ENCODE results near the gene THRAP3. TPM values are rescaled to one million over a fixed set of nuclear protein-coding genes. Genes with fewer than 3 reads are reported as not detected.

The THRAP3 gene
- total and polyA plus RNA-seq, 5 donors: 32.6 to 85.5 (median 75.5) TPM

GRCh38 chr1:36320767-36321118 lies 96.5 kb downstream of the THRAP3 start:
- intact Hi-C loops (cut with DNase I): no loop called here
- no peak for ATAC-seq
- WGBS: 30% methylated on average over 23 of the region's 23 CpGs

GRCh38 chr1:36321119-36321951 lies 97.1 kb downstream of the THRAP3 start:
- DNase-seq (peak; percentile 83 to 93 (median 93)), ATAC-seq (peak; percentile 52 to 61)
- Histone ChIP-seq H3K4me3 (ENCODE audit: low read length) (peak overlapping the region; percentile 18), H3K27ac (ENCODE audit: low read length) (peak overlapping the region; percentile 24), H3K9me3 (ENCODE audit: control insufficient read depth, low read length) (no peaks in the 10 kb centered on the region), H3K4me1 (ENCODE audit: control insufficient read depth, insufficient read depth, low read length) (peaks cover 2% of the 10 kb centered on the region), H3K27me3 (ENCODE audit: control insufficient read depth, insufficient read depth) (no peaks in the 10 kb centered on the region)
- WGBS: 21% methylated on average over 59 of the region's 59 CpGs
- intact Hi-C loops (cut with DNase I): no loop called here

More at GRCh38 chr1:36320767-36321118, 96.5 kb downstream of the THRAP3 start:
- no peak overlapping the region for H3K27ac ChIP-seq (ENCODE audit: low read length)
- DNase-seq: no peak
- H3K4me1 ChIP-seq (ENCODE audit: control insufficient read depth, insufficient read depth, low read length): peaks cover 2% of the 10 kb centered on the region
- H3K4me3 ChIP-seq (ENCODE audit: low read length): peak overlapping the region; percentile 18
- no peaks in the 10 kb centered on the region for H3K27me3 ChIP-seq (ENCODE audit: control insufficient read depth, insufficient read depth)
- no peaks in the 10 kb centered on the region for H3K9me3 ChIP-seq (ENCODE audit: control insufficient read depth, low read length)

GRCh38 chr1:36322041-36322785 lies 98.0 kb downstream of the THRAP3 start:
- Histone ChIP-seq H3K4me3 (ENCODE audit: low read length) (peak overlapping the region; percentile 94), H3K9me3 (ENCODE audit: control insufficient read depth, low read length) (no peaks in the 10 kb centered on the region), H3K4me1 (ENCODE audit: control insufficient read depth, insufficient read depth, low read length) (peaks cover 2% of the 10 kb centered on the region), H3K27me3 (ENCODE audit: control insufficient read depth, insufficient read depth) (no peaks in the 10 kb centered on the region), H3K27ac (ENCODE audit: low read length) (peak overlapping the region; percentile 34)
- intact Hi-C loops (cut with DNase I): no loop called here
- ATAC-seq (peak; percentile 0 to 4), DNase-seq (peak; percentile 39 to 78 (median 73))
- WGBS: 44% methylated on average over 67 of the region's 67 CpGs

GRCh38 chr1:36322786-36323635 lies 98.8 kb downstream of the THRAP3 start:
- Histone ChIP-seq H3K4me3 (ENCODE audit: low read length) (peak overlapping the region; percentile 94), H3K27me3 (ENCODE audit: control insufficient read depth, insufficient read depth) (no peaks in the 10 kb centered on the region), H3K27ac (ENCODE audit: low read length) (peak overlapping the region; percentile 80), H3K4me1 (ENCODE audit: control insufficient read depth, insufficient read depth, low read length) (peaks cover 2% of the 10 kb centered on the region), H3K9me3 (ENCODE audit: control insufficient read depth, low read length) (no peaks in the 10 kb centered on the region)
- ATAC-seq (peak; percentile 30 to 41), DNase-seq (peak; percentile 66 to 87 (median 85))
- intact Hi-C loops (cut with DNase I): no loop called here
- 4% methylated on average over 83 of the region's 83 CpGs for WGBS

- Histone ChIP-seq H3K9me3 (ENCODE audit: control insufficient read depth, low read length) (no peaks in the 10 kb centered on the region), H3K4me3 (ENCODE audit: low read length) (peak within 1 kb of the TSS; percentile 94), H3K27ac (ENCODE audit: low read length) (peak within 1 kb of the TSS; percentile 80), H3K4me1 (ENCODE audit: control insufficient read depth, insufficient read depth, low read length) (peaks cover 5% of the 10 kb centered on the region), H3K27me3 (ENCODE audit: control insufficient read depth, insufficient read depth) (no peaks in the 10 kb centered on the region)
- DNase-seq: peak; percentile 86 to 96 (median 95)
- intact Hi-C loops (cut with DNase I): no loop called here
- 2% methylated on average over 34 of the region's 36 CpGs for WGBS
- ATAC-seq: peak; percentile 75 to 79
Measured at GRCh38 chr1:36323636-36324352, 99.6 kb downstream of the THRAP3 start, which contains the start of gene EVA1B. EVA1B (minus strand) TSS chr1:36323645; CDS start chr1:36323037, 608 bp downstream.

GRCh38 chr1:36324353-36324703 lies 100.1 kb downstream of the THRAP3 start:
- H3K4me3 ChIP-seq (ENCODE audit: low read length): no peak overlapping the region
- WGBS: 15% methylated on average over 9 of the region's 9 CpGs
- no peaks in the 10 kb centered on the region for H3K27me3 ChIP-seq (ENCODE audit: control insufficient read depth, insufficient read depth)
- no peaks in the 10 kb centered on the region for H3K9me3 ChIP-seq (ENCODE audit: control insufficient read depth, low read length)
- H3K4me1 ChIP-seq (ENCODE audit: control insufficient read depth, insufficient read depth, low read length): peaks cover 7% of the 10 kb centered on the region
- intact Hi-C loops (cut with DNase I): no loop called here
- peak overlapping the region; percentile 7 for H3K27ac ChIP-seq (ENCODE audit: low read length)
- ATAC-seq: no peak
- peak in 1 of 3 donors; percentile 66 for DNase-seq

GRCh38 chr1:36326499-36326898 lies 102.3 kb downstream of the THRAP3 start:
- H3K27me3 ChIP-seq (ENCODE audit: control insufficient read depth, insufficient read depth): no peaks in the 10 kb centered on the region
- intact Hi-C loops (cut with DNase I): no loop called here
- H3K9me3 ChIP-seq (ENCODE audit: control insufficient read depth, low read length): no peaks in the 10 kb centered on the region
- H3K4me1 ChIP-seq (ENCODE audit: control insufficient read depth, insufficient read depth, low read length): peaks cover 10% of the 10 kb centered on the region
- DNase-seq (peak in 1 of 3 donors; percentile 67), ATAC-seq (no peak)
- 67% methylated on average over 6 of the region's 6 CpGs for WGBS
- no peak overlapping the region for H3K4me3 ChIP-seq (ENCODE audit: low read length)
- H3K27ac ChIP-seq (ENCODE audit: low read length): no peak overlapping the region

- Histone ChIP-seq H3K4me3 (ENCODE audit: low read length) (no peak overlapping the region), H3K4me1 (ENCODE audit: control insufficient read depth, insufficient read depth, low read length) (peaks cover 7% of the 10 kb centered on the region), H3K9me3 (ENCODE audit: control insufficient read depth, low read length) (no peaks in the 10 kb centered on the region), H3K27me3 (ENCODE audit: control insufficient read depth, insufficient read depth) (no peaks in the 10 kb centered on the region), H3K27ac (ENCODE audit: low read length) (no peak overlapping the region)
- intact Hi-C loops (cut with DNase I): no loop called here
- WGBS: 90% methylated on average over 9 of the region's 9 CpGs
- no peak for ATAC-seq
- DNase-seq: peak in 1 of 3 donors; percentile 40
Measured at GRCh38 chr1:36327421-36328087, 103.3 kb downstream of the THRAP3 start.

- Histone ChIP-seq H3K4me1 (ENCODE audit: control insufficient read depth, insufficient read depth, low read length) (peaks cover 7% of the 10 kb centered on the region), H3K27ac (ENCODE audit: low read length) (no peak overlapping the region), H3K9me3 (ENCODE audit: control insufficient read depth, low read length) (no peaks in the 10 kb centered on the region), H3K27me3 (ENCODE audit: control insufficient read depth, insufficient read depth) (no peaks in the 10 kb centered on the region), H3K4me3 (ENCODE audit: low read length) (no peak overlapping the region)
- ATAC-seq (no peak), DNase-seq (peak in 1 of 3 donors; percentile 25)
- WGBS: 88% methylated on average over 6 of the region's 6 CpGs
- intact Hi-C loops (cut with DNase I): no loop called here
Measured at GRCh38 chr1:36328088-36328480, 103.8 kb downstream of the THRAP3 start.

GRCh38 chr1:36328713-36329112 lies 104.5 kb downstream of the THRAP3 start:
- peaks cover 7% of the 10 kb centered on the region for H3K4me1 ChIP-seq (ENCODE audit: control insufficient read depth, insufficient read depth, low read length)
- no peaks in the 10 kb centered on the region for H3K9me3 ChIP-seq (ENCODE audit: control insufficient read depth, low read length)
- ATAC-seq: peak; percentile 55 to 73
- H3K27me3 ChIP-seq (ENCODE audit: control insufficient read depth, insufficient read depth): no peaks in the 10 kb centered on the region
- H3K27ac ChIP-seq (ENCODE audit: low read length): no peak overlapping the region
- DNase-seq: peak; percentile 60 to 79 (median 62)
- WGBS: 55% methylated on average over 6 of the region's 6 CpGs
- no peak overlapping the region for H3K4me3 ChIP-seq (ENCODE audit: low read length)
- intact Hi-C loops (cut with DNase I): no loop called here

Measured in right cardiac atrium (tissue), 5 donors.